Measurements from ENCODE around the gene PSTPIP1.

The PSTPIP1 gene

DNA sequence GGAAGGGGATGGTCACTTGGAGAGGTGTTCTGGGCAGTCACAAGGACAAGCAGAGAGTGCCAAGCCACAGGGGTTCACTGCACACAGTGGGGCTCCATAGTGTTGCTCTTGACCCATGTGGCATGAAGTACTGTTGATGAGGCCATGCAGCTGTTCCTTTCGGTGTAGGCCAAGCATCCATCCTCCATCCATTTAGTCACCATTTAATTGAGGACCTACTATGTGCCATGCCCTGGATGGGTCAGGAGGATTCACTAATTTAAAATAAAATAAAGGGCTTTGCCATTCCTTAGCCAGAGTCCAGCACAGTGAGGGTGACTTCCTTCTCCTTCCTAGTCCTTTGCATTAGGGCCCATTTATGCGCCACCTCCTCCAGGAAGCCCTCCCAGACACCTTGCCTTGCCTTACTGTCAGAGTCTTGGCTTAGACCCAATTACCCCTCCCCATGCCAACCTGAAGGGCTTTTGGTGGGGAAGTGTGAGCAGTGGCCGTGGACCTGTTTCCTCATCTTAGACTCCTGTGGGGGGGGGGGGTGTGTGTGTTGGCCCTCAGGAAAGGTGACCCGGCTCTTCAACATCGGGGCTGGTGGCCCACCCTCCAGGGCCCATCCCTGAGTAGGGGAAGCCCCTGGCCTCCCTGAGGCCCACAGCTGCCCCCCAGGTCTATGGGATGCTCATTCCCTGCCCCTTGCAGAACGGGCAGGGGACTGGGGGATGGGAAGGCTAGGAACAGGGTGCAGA, 25.6 kb downstream of the PSTPIP1 start:
- no peak for DNase-seq

GRCh38 chr15:77021088-77021481, 26.2 kb downstream of the PSTPIP1 start:
- no peak for DNase-seq

GRCh38 chr15:77021803-77022381, 27.0 kb downstream of the PSTPIP1 start:
- DNase-seq = peak; percentile 21

DNA sequence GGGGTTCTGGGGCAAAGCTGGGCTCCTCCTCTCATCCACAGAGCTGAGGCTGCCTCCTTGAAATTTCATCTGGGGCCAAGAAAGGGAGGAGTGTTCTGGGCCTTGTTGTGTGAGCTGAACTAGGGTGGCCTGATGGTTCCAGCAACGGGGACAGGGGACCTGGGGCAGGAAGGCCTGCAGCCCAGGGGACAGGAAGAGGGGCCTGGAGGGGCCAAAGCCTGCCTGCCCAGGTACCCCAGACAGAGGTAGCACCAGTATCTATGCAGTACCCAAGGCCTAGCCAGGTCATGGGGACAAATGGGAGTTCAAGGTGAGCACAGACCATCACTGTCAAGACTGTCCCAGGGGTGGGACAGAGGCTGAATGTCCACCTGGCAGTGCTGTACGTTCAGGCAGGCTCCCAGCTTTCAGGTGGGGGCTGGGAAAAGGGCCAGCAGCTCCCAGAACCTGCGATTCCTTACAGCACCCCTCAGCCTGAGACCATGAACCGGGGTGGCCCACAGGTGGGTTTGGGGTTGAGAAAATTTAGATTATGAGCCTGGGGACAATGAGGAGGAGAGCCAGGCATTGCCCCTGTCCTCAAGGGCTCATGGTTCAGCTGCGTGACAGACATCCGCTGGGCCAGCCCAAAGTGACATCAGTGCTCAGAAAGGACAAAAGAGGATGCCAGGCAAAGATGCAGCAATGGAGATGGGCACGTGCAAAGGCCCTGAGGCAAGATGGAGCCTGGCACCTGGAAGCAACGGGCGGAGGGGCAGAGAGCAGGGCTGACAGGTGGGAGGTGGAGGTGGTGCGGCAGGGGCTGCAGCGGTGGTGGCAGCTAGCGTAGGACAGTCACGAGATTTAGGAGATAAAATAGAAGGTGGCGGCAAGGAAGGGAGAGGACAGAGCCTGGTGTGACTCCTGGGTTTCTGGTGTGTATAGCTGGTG, 28.0 kb downstream of the PSTPIP1 start:
- DNase-seq = no peak

DNA sequence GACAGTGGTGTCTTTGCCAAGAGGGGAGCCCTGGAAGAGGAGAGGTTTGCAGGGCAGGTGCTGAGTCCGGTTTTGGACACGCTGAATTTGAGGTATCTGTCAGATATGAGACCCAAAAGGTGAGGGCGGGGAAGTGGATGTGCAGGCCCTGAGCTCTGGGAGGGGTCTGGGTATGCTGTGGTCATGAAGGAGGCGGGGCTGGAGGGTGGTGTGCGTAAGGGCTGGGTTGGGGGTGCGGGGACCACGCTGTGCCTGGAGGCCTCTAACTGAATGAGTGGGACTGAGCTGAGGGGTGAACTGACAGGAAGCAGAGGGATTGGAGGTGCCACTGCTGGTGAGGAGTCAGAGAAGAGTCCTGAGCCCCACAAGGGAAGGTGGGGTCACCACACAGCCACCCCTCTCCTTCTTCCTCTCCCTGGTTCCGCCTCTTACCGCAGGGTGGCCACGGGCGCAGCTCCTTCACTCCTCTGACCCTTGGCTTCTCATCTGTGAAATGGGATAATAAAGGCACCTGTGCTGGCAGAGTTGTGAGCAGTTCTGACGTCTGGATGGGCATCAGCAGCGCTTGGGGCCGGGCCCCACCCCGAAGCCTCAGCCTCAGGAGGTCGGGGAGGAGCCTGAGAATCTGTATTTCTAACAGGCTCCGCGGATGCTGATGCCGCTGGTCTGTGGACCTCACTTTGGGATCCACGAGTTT, 28.8 kb downstream of the PSTPIP1 start:
- DNase-seq = no peak

DNA sequence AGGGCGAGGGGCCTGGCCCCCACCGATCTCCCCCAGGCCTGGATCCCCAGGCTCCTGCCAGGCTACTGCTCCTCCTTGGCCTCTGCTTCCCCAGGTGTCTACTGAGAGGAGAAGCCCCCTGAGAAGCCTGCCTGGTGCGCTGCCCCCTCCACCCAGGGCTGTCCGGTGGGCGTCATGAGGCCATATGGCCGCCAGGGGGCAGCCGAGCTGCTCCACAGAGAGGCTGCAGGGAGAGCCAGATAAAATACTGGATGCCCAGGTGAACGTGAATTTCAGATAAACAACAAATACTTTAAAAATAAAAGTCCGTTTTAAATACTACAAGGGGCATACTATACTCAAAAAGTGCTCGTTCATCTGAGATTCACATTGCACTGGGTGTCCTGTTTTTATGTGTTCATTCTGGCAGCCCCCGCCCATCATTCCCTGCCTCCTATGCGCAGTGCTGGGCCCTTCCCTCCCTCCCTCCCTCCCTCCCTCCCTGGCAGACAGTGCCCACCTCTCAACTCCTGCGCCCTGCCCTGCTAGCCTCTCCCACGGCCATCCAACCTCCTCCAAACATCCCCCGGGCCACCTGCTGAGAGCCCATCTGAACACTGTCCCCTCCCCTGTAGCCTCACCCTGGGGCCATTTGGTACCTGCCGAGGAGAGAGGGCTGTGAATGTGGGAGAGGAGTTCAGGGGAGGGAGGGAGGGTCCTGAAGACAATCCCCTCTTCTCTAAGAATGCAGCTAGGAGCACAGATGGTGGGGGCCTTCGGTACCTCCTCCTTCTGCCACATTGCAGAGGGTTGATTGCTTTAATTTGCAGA, 29.6 kb downstream of the PSTPIP1 start:
- peak; percentile 42 for DNase-seq

- no peak for DNase-seq
Observed at GRCh38 chr15:77025083-77025901, 30.4 kb downstream of the PSTPIP1 start.

DNA sequence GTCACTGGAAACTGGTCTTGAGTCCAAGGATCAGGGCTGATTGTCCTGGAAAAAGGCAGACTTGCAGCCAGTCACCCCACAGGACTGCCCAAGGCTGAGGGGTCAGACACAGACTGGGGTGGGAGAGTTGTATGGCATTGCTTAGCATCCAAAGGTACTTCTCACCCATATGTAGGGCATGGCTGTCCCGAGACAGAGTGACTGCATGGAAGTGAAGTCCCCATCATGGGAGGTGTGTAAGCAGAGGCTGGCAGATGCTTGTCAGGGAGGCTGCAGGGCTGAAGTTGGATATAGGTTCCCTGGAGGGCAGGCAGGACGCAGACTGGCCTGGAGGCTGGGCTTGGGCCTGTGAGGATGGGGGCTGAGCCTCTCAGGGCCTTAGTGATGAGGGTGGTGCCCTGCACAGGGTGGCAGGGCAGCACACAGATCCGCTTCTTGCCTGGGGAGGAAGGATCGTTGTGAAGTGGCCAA, 31.1 kb downstream of the PSTPIP1 start:
- DNase-seq = no peak

DNA sequence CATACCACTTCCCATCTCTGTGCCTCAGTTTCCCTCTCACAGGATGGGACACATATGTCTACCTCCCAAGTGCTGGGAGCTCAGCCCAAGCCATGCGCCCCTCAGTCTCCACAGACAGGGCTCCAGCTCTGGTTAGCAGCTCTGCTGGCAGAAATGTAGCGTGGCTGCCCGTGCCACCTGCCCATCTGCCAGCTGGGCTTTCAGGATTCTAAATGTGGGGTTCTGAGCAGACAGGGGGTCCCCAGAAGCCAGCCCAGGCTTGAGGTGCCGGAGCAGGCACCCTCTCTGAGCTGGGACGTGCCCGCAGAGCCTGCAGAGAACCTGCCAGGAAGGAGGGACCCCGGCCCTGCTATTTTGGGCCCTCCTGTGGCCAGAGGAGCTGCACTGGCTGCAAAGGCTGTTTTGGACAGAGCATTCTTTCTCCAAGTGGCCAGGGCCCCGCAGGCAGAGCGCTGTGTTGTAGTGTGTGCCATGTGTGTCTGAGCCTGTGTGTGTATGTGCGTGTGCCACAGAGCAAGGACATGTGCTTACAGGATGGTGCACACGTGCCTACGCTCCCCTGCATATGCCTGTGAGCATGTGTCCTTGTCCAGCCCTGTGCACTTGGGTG, 31.7 kb downstream of the PSTPIP1 start:
- no peak for DNase-seq

- DNase-seq = no peak
Observed at GRCh38 chr15:77027111-77027696, 32.3 kb downstream of the PSTPIP1 start.

DNA sequence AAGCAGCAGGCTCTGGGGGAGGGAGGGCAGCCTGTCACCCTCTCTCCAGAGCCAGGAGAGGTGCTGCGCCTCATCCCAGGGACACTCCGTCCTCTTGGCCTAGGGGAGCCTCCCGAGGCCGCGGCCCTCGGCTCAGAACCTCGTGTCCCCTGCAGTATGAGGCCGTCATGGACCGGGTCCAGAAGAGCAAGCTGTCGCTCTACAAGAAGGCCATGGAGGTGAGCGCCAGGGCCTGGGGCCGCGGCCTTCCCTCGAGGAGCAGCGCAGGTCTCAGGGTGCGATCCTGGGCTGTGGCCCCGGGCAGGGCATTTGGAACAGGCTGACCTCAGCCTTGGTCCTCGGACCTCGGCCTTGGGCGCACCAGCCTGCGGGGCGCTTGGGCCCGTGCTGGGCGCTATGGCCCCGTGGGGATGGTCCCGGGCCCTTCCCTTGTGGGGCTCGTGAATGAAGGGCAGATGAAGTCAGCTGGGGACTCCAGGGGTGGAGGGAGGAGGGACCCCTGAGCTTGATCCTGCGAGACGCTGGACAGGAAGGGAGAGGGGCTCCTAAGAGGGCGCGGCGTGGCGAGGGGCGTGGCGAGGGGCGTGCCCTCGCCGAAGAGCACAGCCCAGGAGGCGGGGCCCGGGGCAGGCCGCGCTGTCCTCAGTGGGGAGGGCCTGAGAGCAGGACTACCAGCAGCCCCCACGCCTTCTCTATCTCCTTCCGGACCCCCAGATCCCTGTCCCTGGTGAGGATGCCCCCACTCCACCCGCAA, 32.9 kb downstream of the PSTPIP1 start:
- DNase-seq = no peak

- no peak for DNase-seq
Observed at GRCh38 chr15:77028451-77029165, 33.7 kb downstream of the PSTPIP1 start.

- no peak for DNase-seq
Observed at GRCh38 chr15:77029166-77030047, 34.5 kb downstream of the PSTPIP1 start.

GRCh38 chr15:77030048-77030927, 35.4 kb downstream of the PSTPIP1 start:
- no peak for DNase-seq

- DNase-seq = no peak
Observed at GRCh38 chr15:77030928-77031375, 36.0 kb downstream of the PSTPIP1 start.

DNA sequence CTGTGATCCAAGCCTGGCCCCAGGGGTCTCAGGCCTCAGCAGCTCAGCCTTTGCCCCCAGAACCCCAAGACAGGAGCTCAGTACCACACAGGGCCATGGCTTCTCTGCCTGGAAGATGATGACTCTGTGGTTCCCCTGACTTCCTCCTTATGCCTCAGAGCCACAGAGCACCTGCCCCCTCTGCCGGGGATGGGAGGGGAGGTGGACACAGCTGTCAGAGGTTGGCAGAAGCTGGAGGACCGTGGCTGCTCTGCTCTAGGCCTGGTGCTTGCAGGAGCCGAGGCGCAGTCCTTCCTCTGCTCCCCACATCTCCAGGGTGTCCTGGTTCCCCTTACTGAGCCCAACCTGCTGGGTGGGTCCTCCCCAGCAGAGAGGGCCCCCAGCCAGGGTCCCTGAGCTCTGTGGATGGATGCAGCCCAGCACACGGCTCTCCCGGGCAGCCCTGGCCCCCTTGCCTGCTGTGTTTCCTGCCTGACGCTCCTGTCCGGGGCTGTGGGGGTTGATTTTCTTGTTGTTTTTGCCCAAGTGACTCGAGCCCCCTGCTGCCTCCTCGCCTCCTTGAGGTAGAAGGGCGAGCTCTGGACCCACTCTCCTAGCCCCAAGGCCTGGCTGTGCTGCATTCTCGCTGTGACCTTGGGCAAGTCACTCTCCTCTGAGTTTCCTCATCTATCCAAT, 36.6 kb downstream of the PSTPIP1 start:
- no peak for DNase-seq
